GM18867 (cell line): Measurements from ENCODE around the gene COL15A1.

Experiments
- ATAC-seq: cut with Tn5 transposase; IDR thresholded peaks from one replicate; pipeline ENCODE4 v1.9.1; 2021; ENCODE audit warnings: mild to moderate bottlenecking, moderate library complexity; ENCODE audit not compliant: unreplicated experiment

The COL15A1 gene

DNA sequence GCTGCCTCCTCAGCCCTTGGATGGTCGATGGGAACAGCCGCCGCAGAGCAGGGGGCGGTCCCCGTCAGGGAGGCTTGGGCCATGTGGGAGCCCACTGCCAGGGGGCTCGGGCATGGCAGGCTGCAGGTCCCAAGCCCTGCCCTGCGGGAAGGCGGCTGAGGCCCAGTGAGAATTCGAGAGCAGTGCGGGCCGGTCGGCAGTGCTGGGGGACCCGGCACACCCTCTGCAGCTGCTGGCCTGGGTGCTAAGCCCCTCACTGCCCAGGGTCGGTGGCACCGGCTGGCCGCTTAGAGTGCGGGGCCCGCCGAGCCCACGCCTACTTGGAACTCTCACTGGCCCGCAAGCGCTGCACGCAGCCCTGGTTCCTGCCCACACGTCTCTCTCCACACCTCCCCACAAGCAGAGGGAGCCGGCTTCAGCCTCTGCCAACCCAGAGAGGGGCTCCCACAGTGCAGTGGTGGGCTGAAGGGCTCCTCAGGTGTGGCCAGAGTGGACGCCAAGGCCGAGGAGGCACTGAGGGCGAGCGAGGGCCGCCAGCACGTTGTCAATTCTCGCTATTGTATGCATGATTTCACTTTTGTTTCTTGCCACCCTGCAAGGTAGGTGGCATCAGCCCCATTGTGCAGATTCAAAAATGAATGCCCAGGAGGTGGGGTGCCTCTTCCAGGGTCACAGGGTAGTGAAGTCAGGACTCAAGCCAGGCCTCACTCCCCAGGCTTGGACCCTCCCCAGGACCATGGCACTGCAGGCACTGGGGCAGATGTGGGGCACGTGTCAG lies 48.6 kb downstream of the COL15A1 start:
- no peak for ATAC-seq

DNA sequence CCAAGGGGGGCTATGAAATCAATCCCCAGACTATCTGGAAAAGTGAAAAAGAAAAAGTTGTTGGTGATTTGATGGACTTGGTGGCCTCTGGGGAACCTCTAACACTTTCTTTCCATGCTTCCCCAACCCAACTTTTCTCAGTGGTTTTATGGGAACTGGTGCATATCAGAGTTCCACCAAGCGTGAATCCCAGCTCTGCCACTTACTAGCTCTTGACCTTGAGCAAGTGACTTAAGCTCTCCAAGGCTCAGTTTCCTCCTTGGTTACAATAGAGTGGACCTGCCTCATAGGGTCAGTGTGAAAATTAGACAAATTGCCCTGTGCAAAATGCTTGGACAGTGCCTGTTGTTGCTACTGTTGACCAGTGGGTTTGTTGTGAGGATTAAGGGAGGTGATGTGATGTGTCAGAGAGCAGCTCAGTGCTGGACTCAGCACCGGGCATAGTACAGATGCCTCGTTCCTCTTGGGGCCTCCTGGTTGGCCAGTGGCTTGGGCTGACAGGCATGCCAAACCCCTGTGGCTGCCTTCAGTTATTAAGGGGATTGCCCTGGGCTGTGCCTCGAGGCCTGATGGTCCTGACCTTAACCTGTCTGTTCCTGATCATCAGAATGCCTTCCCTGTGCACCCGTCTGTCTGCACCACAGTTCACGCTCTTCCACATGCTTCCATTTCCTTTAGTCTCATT lies 49.3 kb downstream of the COL15A1 start:
- ATAC-seq, result no peak

DNA sequence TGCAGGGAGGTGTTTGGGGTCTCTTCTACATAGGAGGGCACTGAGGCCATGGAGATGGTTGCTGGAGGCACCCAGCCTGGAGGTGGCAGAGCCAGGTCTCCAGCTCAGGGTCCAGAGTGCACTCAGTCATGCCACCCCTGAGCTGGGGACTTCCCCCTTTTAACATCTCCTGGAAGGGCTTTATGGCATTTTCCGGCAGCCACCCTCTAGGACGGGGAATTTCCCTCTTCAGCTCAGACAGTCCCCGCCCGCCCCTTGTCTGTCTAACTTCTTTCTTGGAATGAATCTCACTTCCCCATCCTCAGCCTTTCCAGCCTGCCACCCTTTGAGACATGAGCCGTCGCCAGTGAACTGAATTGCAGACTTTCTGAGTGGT lies 49.9 kb downstream of the COL15A1 start:
- ATAC-seq, result no peak

- ATAC-seq, result no peak
Observed at GRCh38 chr9:98994172-98995058, 50.7 kb downstream of the COL15A1 start.

DNA sequence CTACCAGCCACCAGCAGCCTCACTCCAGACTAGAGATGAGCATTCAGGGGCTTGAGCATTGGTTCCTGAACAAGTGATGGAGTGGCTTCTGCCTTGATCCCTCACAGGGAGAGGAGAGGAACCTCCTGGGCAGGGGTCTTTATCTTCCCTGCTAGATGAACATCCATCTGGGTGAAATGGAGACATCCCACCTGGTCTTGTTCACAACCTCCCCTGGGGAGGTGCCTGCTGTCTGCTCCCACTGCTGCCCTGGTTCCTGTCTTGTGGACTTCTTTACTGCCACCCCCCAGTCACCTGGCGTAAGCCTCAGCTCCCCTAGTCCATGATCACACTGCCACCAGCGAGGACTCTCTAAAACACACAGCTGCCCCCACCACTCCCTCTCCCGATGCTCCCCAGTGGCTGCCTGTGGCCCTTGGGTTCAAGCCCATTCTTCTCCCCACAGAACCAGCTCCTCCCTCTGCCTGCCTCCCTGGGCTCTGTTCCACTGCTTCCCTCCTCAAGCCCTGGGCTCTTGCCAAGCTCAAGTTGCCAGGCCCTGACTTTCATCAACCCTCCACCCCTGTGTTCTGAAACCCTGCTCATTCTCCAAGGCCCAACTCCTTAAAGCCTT lies 51.5 kb downstream of the COL15A1 start:
- no peak for ATAC-seq

- no peak for ATAC-seq
Observed at GRCh38 chr9:98995971-98996504, 52.3 kb downstream of the COL15A1 start.

DNA sequence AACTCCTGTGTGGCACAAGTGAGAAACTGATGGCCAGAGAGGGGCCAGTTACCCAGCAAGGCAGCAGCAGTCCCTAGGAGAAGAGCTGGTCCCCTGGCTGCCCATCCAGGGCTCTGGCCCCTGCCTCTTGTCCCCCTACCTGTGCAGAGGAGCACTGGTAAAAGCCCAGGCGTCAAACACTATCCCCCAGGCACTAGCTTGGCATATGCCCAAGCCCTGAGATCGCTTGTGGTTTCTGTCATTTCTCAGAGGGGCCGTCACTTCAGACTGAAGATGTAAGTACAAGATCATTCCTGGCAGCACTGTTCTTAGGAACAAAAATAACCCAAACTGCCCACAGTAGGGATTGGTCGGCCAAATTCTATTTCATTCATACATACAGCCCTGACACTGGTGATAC lies 53.9 kb downstream of the COL15A1 start:
- no peak for ATAC-seq

DNA sequence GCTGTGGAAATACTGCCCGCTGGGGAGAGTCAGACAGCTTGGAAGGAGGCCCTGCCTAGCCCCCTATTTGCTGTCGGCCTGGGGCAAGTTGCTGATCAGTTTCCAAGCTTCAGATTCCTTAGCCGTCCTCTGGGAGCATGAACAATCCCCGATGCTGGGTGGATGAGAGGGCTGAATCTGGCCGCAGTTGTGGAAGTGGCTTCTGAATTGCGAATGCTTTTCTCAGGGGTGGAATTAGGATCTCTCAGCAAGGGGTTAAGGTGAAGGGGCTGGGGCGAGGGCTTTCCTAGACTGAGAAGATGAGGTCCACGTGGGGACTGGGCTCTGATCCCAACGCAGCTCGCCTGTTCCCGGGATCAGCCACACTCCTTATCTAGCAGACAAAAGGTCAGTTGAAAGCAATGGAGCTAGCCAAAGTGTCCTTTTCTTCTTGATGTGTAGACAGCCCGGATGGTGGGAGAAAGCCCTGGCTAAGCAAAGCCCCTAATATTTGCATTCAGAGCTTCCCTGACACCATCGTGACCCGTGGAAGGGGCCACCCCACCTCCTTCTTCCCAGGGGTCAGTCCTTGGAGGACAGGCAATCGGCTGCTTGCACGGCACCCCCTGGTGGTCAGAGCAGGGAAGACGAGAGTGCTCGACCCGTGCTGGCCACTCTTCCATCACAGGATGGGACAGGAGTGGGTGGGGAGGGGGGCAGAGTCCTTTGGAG lies 54.9 kb downstream of the COL15A1 start:
- ATAC-seq, result peak; percentile 74

DNA sequence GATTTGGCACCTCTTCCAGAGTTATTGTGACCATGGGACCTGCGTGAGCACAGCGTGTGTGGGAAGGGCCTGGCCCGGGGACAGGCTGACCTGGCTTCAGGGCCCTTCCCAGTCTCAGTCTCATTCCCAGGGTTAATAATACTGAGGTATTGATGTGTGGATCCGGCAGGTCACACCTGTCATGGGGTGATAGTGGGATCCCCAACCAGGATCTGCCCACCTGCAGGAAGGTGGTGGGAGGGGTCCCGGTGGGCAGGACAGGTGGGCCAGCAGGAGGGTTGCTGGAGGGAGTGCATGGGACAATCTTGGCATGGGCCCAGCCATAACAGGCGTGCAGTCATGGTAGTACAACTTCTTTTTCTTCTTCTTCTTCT lies 55.4 kb downstream of the COL15A1 start:
- ATAC-seq, result no peak

DNA sequence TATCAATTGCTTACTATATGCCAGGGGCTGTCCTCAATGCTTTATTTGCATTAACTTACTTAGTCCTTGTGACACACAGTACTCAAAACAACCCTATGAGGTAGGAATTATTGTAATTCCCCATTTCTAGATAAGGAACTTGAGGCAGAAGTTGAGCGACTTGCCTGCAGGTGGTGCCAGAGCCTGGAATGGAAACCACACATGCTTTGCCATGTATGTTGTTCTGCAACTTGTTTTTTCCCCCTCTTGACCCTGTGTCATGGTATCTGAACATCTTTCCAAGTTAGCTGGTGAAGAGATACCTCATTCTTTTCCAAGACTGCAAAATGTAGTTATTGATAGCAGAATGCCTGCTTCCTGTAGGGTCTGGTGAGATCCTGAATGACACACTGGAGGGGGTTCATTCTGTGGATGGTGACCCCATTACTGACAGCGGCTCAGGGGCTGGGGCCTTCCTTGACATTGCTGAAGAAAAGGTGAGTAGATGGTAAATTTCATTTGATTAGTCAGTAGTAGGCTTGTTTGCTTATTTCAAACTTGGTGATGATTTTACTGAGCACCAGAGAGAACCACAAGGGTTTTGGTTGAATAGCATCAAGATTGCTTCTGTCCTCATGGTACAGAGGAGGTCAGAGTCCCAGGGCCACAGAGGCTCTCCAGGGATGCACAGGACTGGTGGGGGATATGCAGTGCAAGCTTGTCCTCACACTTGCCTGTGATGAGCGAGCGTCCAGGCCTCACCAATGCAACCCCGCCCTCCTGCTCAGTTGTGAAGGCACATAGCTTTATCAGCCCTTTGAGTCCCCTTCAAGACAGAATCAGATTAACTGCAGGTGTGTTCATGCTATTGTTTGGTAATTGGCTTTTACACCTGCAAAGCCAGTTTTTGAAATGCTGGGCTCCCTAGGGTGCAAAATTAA lies 57.0 kb downstream of the COL15A1 start:
- no peak for ATAC-seq

DNA sequence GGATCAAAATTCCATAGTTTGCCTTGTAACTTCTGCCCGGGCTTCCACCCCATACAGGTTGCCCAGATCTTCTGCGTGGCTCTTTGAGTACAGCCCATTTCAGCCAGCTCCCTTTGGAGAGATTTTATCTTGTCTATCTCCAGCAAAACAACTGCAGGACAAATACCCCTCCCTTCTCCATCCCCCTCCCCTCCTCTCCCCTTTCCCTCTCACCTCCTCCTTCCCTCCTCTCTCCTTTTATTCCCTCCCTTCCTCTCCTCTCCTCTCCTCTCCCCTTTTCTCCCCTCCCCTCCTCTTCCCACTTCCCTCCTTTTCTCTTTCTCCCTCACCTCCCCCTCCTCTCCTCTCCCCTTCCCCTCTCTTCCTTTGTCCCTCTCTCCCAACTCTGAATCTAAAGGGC lies 58.2 kb downstream of the COL15A1 start:
- no peak for ATAC-seq

GRCh38 chr9:99002706-99003105 lies 59.0 kb downstream of the COL15A1 start:
- ATAC-seq, result no peak

- no peak for ATAC-seq
Observed at GRCh38 chr9:99003308-99003707, 59.6 kb downstream of the COL15A1 start.

- no peak for ATAC-seq
Observed at GRCh38 chr9:99004115-99004514, 60.4 kb downstream of the COL15A1 start.

- ATAC-seq, result no peak
Observed at GRCh38 chr9:99004717-99005460, 61.2 kb downstream of the COL15A1 start.

- no peak for ATAC-seq
Observed at GRCh38 chr9:99005651-99006050, 61.9 kb downstream of the COL15A1 start.

DNA sequence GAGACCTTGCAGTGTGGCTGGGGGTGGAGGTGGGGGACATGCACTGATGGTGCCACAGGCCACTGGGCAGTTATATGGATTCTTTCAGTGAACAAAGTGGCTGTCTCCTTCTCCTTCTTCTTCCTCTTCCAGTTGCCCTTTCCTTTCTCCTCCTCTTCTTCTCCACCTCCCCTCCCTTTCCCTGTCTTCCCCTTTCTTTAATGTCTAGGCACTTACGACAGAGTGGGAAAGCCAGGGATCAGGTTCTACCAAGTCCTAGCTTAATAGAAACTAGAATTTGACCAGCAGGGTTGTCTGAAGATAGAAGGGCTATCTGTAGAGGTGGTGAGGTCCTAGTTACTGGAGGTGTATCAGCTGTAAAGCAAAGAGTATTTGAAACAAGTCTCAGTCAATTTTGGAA lies 62.8 kb downstream of the COL15A1 start:
- ATAC-seq, result no peak

GRCh38 chr9:99006979-99007378 lies 63.3 kb downstream of the COL15A1 start:
- ATAC-seq, result no peak

DNA sequence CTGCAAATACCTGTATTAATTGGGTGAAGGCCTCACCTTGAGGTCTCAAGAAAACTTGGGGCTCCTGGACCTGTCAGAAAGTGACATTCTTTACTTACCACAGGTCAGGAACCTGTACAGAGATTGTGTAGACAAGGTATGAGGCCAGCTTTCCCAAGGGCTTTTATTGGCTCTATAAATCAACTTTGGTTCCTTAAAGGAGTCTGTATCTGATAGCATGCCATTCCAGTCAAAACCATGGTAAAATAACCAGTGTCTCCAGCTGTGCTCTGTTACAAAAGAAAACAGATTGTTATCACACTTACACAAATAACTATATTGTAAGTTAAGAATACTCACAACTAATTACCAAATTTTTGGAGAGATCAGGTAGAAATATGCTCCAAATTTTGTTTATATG lies 64.5 kb downstream of the COL15A1 start:
- ATAC-seq, result no peak
